Measurements from ENCODE around the gene NLRC5. TPM values are rescaled to one million over a fixed set of nuclear protein-coding genes. Genes with fewer than 3 reads are reported as not detected.

The NLRC5 gene
- total RNA-seq, 2 donors from 2014 or later, result 78.1 to 79.7 TPM

- no peaks in the 10 kb centered on the region for H3K36me3 ChIP-seq
- no peaks in the 10 kb centered on the region for H3K9me3 ChIP-seq
- intact Hi-C loops (cut with DNase I), result no loop called here
- peaks cover 3% of the 10 kb centered on the region for H3K4me1 ChIP-seq
- no peaks in the 10 kb centered on the region for H3K27me3 ChIP-seq
- H3K4me3 ChIP-seq, result no peak overlapping the region
- DNase-seq, result no peak
- H3K27ac ChIP-seq, result no peak overlapping the region
- no peak for TF ChIP-seq CTCF (IDR thresholded peaks at IDR 0.05)
- H3K9ac ChIP-seq (ENCODE audit: low read depth in 2 of 2, low read length in 2 of 2), result no peak overlapping the region
These were observed 8.6 kb downstream of the NLRC5 start for GRCh38 chr16:56997931-56998330.

- Histone ChIP-seq H3K4me1 (peaks cover 3% of the 10 kb centered on the region), H3K9ac (ENCODE audit: low read depth in 2 of 2, low read length in 2 of 2) (no peak overlapping the region), H3K27me3 (no peaks in the 10 kb centered on the region), H3K36me3 (no peaks in the 10 kb centered on the region), H3K27ac (no peak overlapping the region), H3K9me3 (no peaks in the 10 kb centered on the region), H3K4me3 (no peak overlapping the region)
- intact Hi-C loops (cut with DNase I), result no loop called here
- DNase-seq, result no peak
- no peak for TF ChIP-seq CTCF (IDR thresholded peaks at IDR 0.05)
These were observed 9.0 kb downstream of the NLRC5 start for GRCh38 chr16:56998352-56998751.

- Histone ChIP-seq H3K4me3 (no peak overlapping the region), H3K27me3 (no peaks in the 10 kb centered on the region), H3K9ac (ENCODE audit: low read depth in 2 of 2, low read length in 2 of 2) (no peak overlapping the region), H3K9me3 (no peaks in the 10 kb centered on the region), H3K27ac (no peak overlapping the region), H3K36me3 (no peaks in the 10 kb centered on the region), H3K4me1 (peaks cover 3% of the 10 kb centered on the region)
- no peak for DNase-seq
- TF ChIP-seq CTCF (IDR thresholded peaks at IDR 0.05), result no peak
- intact Hi-C loops (cut with DNase I), result no loop called here
These were observed 9.5 kb downstream of the NLRC5 start for GRCh38 chr16:56998861-56999260.

GRCh38 chr16:56999409-57000270 is 10.3 kb downstream of the NLRC5 start:
- intact Hi-C loops (cut with DNase I), result no loop called here
- Histone ChIP-seq H3K4me3 (no peak overlapping the region), H3K27ac (peak overlapping the region; percentile 24), H3K9me3 (no peaks in the 10 kb centered on the region), H3K36me3 (no peaks in the 10 kb centered on the region), H3K4me1 (peaks cover 3% of the 10 kb centered on the region), H3K27me3 (no peaks in the 10 kb centered on the region), H3K9ac (ENCODE audit: low read depth in 2 of 2, low read length in 2 of 2) (peak overlapping the region in 1 of 2 donors; percentile 13)
- no peak for DNase-seq
- no peak for TF ChIP-seq CTCF (IDR thresholded peaks at IDR 0.05)

GRCh38 chr16:57000271-57001025 is 11.1 kb downstream of the NLRC5 start:
- Histone ChIP-seq H3K4me3 (no peak overlapping the region), H3K36me3 (no peaks in the 10 kb centered on the region), H3K9ac (ENCODE audit: low read depth in 2 of 2, low read length in 2 of 2) (peak overlapping the region in 1 of 2 donors; percentile 13), H3K27me3 (no peaks in the 10 kb centered on the region), H3K27ac (peak overlapping the region; percentile 24), H3K4me1 (peaks cover 3% of the 10 kb centered on the region), H3K9me3 (no peaks in the 10 kb centered on the region)
- no peak for DNase-seq
- no peak for TF ChIP-seq CTCF (IDR thresholded peaks at IDR 0.05)
- intact Hi-C loops (cut with DNase I), result no loop called here
